ENCODE measurements around the gene PPEF1. TPM values are rescaled to one million over a fixed set of nuclear protein-coding genes. Genes with fewer than 3 reads are reported as not detected.

PPEF1 gene
- polyA plus RNA-seq, 1 donor from 2014 or later = 1.5 TPM

- H3K9ac ChIP-seq (ENCODE audit: low read length) = no peak overlapping the region
- no peaks in the 10 kb centered on the region for H3K79me2 ChIP-seq (replicated peaks; ENCODE audit: insufficient read depth, low read length)
- H3K4me3 ChIP-seq (ENCODE audit: low read length) = no peak overlapping the region
- H2AFZ ChIP-seq (ENCODE audit: low read depth, low read length) = no peak overlapping the region
- no peaks in the 10 kb centered on the region for H3F3A ChIP-seq (ENCODE audit: insufficient read depth, low read length, poor library complexity, severe bottlenecking)
- H4K20me1 ChIP-seq (ENCODE audit: insufficient read depth) = no peaks in the 10 kb centered on the region
- no peaks in the 10 kb centered on the region for H3K9me3 ChIP-seq (ENCODE audit: low read length)
- no peak overlapping the region for H3K27ac ChIP-seq (ENCODE audit: low read length)
- TF ChIP-seq EZH2 (IDR thresholded peaks at IDR 0.05; ENCODE audit: borderline replicate concordance, insufficient read depth, low read length, poor library complexity, severe bottlenecking) (no peak), TAF1 (IDR thresholded peaks at IDR 0.05; ENCODE audit: low read depth) (no peak), EP300 (conservative IDR thresholded peaks at IDR 0.05; ENCODE audit: poor library complexity, severe bottlenecking) (no peak), POLR2AphosphoS5 (IDR thresholded peaks at IDR 0.05) (no peak), RAD21 (conservative IDR thresholded peaks at IDR 0.05) (no peak), CTCF (IDR thresholded peaks at IDR 0.05; ENCODE audit: poor library complexity, severe bottlenecking) (no peak), REST (IDR thresholded peaks at IDR 0.05; ENCODE audit: borderline replicate concordance) (no peak), MXI1 (conservative IDR thresholded peaks at IDR 0.05; ENCODE audit: poor library complexity, severe bottlenecking) (no peak), SMC3 (conservative IDR thresholded peaks at IDR 0.05; ENCODE audit: poor library complexity) (no peak)
- H3K4me2 ChIP-seq (ENCODE audit: low read length) = no peak overlapping the region
- H3K9me2 ChIP-seq (ENCODE audit: insufficient read depth, low read length) = no peaks in the 10 kb centered on the region
- H3K36me3 ChIP-seq (ENCODE audit: insufficient read depth, low read length) = no peaks in the 10 kb centered on the region
- H3K27me3 ChIP-seq (ENCODE audit: insufficient read depth, low read depth, low read length) = no peaks in the 10 kb centered on the region
Measured at GRCh38 chrX:18872621-18873020, 165.2 kb downstream of the PPEF1 start.

- H3K27ac ChIP-seq (ENCODE audit: low read length) = no peak overlapping the region
- no peaks in the 10 kb centered on the region for H3K36me3 ChIP-seq (ENCODE audit: insufficient read depth, low read length)
- no peak overlapping the region for H3K4me2 ChIP-seq (ENCODE audit: low read length)
- no peak overlapping the region for H2AFZ ChIP-seq (ENCODE audit: low read depth, low read length)
- H3F3A ChIP-seq (ENCODE audit: insufficient read depth, low read length, poor library complexity, severe bottlenecking) = no peaks in the 10 kb centered on the region
- no peaks in the 10 kb centered on the region for H3K9me3 ChIP-seq (ENCODE audit: low read length)
- no peak overlapping the region for H3K4me3 ChIP-seq (ENCODE audit: low read length)
- H3K27me3 ChIP-seq (ENCODE audit: insufficient read depth, low read depth, low read length) = no peaks in the 10 kb centered on the region
- H4K20me1 ChIP-seq (ENCODE audit: insufficient read depth) = no peaks in the 10 kb centered on the region
- no peak for TF ChIP-seq POLR2AphosphoS5 (IDR thresholded peaks at IDR 0.05)
- TF ChIP-seq REST (IDR thresholded peaks at IDR 0.05; ENCODE audit: borderline replicate concordance) = no peak
- TF ChIP-seq CTCF (IDR thresholded peaks at IDR 0.05; ENCODE audit: poor library complexity, severe bottlenecking) = no peak
- TF ChIP-seq TAF1 (IDR thresholded peaks at IDR 0.05; ENCODE audit: low read depth) = no peak
- no peak for TF ChIP-seq MXI1 (conservative IDR thresholded peaks at IDR 0.05; ENCODE audit: poor library complexity, severe bottlenecking)
- no peak for TF ChIP-seq RAD21 (conservative IDR thresholded peaks at IDR 0.05)
- no peak for TF ChIP-seq EZH2 (IDR thresholded peaks at IDR 0.05; ENCODE audit: borderline replicate concordance, insufficient read depth, low read length, poor library complexity, severe bottlenecking)
- TF ChIP-seq SMC3 (conservative IDR thresholded peaks at IDR 0.05; ENCODE audit: poor library complexity) = no peak
- TF ChIP-seq EP300 (conservative IDR thresholded peaks at IDR 0.05; ENCODE audit: poor library complexity, severe bottlenecking) = no peak
- no peaks in the 10 kb centered on the region for H3K79me2 ChIP-seq (replicated peaks; ENCODE audit: insufficient read depth, low read length)
- no peak overlapping the region for H3K9ac ChIP-seq (ENCODE audit: low read length)
- no peaks in the 10 kb centered on the region for H3K9me2 ChIP-seq (ENCODE audit: insufficient read depth, low read length)
Measured at GRCh38 chrX:18873189-18873791, 165.8 kb downstream of the PPEF1 start.
